Measurements from ENCODE around the gene TWF2.
A peak's percentile ranks its signal among the peaks of the same experiment; 100 is the strongest.

TWF2 gene

DNA sequence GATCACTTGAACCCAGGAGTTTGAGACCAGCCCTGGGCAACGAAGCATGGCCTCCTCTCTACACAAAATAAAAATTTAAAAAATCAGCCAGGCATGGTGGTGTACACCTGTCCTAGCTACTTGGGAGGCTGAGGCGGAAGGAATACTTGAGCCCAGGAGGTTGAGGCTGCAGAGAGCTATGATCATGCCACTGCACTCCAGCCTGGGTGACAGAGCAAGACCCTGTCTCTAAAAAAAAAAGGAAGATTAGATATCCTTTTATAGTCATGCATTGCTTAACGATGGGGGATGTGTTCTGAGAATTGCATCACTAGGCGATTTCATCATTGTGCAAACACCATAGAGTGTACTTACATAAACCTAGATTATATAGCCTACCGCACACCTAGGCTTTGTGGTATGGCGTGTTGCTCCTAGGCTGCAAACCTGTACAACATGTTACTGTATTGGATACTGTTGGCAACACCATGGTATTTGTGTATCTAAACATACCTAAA is 28.4 kb downstream of the TWF2 start:
- H3K27me3 ChIP-seq (ENCODE audit: insufficient read depth, poor library complexity, severe bottlenecking), result no peaks in the 10 kb centered on the region
- DNase-seq (ENCODE audit: low read depth in 1 of 2, low spot score in 1 of 2), result peak; percentile 90 to 95
- H3K4me3 ChIP-seq (replicated peaks; ENCODE audit: insufficient read depth, low read length), result no peak overlapping the region
- peak overlapping the region; percentile 66 for H3K27ac ChIP-seq (replicated peaks)
- TF ChIP-seq, protein P1, sequence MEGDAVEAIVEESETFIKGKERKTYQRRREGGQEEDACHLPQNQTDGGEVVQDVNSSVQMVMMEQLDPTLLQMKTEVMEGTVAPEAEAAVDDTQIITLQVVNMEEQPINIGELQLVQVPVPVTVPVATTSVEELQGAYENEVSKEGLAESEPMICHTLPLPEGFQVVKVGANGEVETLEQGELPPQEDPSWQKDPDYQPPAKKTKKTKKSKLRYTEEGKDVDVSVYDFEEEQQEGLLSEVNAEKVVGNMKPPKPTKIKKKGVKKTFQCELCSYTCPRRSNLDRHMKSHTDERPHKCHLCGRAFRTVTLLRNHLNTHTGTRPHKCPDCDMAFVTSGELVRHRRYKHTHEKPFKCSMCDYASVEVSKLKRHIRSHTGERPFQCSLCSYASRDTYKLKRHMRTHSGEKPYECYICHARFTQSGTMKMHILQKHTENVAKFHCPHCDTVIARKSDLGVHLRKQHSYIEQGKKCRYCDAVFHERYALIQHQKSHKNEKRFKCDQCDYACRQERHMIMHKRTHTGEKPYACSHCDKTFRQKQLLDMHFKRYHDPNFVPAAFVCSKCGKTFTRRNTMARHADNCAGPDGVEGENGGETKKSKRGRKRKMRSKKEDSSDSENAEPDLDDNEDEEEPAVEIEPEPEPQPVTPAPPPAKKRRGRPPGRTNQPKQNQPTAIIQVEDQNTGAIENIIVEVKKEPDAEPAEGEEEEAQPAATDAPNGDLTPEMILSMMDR (IDR thresholded peaks at IDR 0.05; ENCODE audit: insufficient read depth, low read length), result no peak
- no peak; the same call in 1 of the 2 replicates for TF ChIP-seq SPI1 (IDR thresholded peaks at IDR 0.05; ENCODE audit: borderline replicate concordance, low read depth)
- TF ChIP-seq POLR2AphosphoS5 (IDR thresholded peaks at IDR 0.05; ENCODE audit: low read depth), result peak; percentile 41; the same call in 1 of the 2 replicates
- TF ChIP-seq, protein P2, sequence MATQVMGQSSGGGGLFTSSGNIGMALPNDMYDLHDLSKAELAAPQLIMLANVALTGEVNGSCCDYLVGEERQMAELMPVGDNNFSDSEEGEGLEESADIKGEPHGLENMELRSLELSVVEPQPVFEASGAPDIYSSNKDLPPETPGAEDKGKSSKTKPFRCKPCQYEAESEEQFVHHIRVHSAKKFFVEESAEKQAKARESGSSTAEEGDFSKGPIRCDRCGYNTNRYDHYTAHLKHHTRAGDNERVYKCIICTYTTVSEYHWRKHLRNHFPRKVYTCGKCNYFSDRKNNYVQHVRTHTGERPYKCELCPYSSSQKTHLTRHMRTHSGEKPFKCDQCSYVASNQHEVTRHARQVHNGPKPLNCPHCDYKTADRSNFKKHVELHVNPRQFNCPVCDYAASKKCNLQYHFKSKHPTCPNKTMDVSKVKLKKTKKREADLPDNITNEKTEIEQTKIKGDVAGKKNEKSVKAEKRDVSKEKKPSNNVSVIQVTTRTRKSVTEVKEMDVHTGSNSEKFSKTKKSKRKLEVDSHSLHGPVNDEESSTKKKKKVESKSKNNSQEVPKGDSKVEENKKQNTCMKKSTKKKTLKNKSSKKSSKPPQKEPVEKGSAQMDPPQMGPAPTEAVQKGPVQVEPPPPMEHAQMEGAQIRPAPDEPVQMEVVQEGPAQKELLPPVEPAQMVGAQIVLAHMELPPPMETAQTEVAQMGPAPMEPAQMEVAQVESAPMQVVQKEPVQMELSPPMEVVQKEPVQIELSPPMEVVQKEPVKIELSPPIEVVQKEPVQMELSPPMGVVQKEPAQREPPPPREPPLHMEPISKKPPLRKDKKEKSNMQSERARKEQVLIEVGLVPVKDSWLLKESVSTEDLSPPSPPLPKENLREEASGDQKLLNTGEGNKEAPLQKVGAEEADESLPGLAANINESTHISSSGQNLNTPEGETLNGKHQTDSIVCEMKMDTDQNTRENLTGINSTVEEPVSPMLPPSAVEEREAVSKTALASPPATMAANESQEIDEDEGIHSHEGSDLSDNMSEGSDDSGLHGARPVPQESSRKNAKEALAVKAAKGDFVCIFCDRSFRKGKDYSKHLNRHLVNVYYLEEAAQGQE (IDR thresholded peaks at IDR 0.05; ENCODE audit: insufficient replicate concordance, low read depth), result peak; percentile 46

DNA sequence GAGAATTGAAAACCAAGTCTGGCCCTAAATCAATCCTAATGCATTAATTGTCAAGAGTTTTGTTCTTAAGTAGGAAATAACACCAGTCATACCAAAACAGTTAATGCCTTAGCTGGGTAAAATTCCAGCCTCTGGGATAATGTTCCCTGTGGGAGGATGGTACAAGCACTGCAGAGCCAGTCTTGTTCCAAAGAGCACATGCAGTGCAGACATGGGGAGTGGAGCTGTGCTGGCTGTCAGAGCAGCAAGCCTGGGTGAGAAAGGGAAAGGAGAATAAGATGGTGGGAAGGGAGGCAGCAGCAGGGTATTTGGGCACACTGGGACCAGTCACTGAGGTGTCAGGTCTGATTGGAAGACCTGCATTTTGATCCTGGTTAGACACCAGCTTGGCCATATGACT is 28.9 kb downstream of the TWF2 start:
- no peak for TF ChIP-seq POLR2AphosphoS5 (IDR thresholded peaks at IDR 0.05; ENCODE audit: low read depth)
- TF ChIP-seq, protein P1 (IDR thresholded peaks at IDR 0.05; ENCODE audit: insufficient read depth, low read length), result no peak
- TF ChIP-seq SPI1 (IDR thresholded peaks at IDR 0.05; ENCODE audit: borderline replicate concordance, low read depth), result no peak
- no peak for TF ChIP-seq GABPA (IDR thresholded peaks at IDR 0.05; ENCODE audit: low read depth)
- TF ChIP-seq, protein P2 (IDR thresholded peaks at IDR 0.05; ENCODE audit: insufficient replicate concordance, low read depth), result no peak
- no peak for DNase-seq (ENCODE audit: low read depth in 1 of 2, low spot score in 1 of 2)
- H3K27me3 ChIP-seq (ENCODE audit: insufficient read depth, poor library complexity, severe bottlenecking), result no peaks in the 10 kb centered on the region
- H3K4me3 ChIP-seq (replicated peaks; ENCODE audit: insufficient read depth, low read length), result no peak overlapping the region
- peak overlapping the region; percentile 66 for H3K27ac ChIP-seq (replicated peaks)

DNA sequence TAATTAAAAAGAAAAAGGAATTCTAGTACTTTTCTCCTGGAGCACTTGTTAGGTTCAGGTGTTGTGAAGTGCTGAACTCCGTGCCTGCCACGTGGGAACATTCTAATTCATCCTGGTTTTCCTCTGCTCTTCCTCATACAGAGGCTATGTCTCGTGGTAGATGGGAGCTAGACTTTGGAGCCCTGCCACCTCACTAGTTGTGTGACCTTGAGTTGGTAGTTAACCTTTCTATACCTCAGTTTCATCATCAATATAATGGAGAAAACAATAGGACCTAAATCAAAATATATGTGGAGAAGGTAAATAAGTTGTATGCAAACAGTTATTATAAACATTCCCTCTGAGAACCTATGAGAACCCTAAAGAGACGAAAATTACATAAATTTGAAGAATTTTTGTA is 30.4 kb downstream of the TWF2 start:
- TF ChIP-seq, protein P2 (IDR thresholded peaks at IDR 0.05; ENCODE audit: insufficient replicate concordance, low read depth), result no peak
- TF ChIP-seq SPI1 (IDR thresholded peaks at IDR 0.05; ENCODE audit: borderline replicate concordance, low read depth) (no peak), POLR2AphosphoS5 (IDR thresholded peaks at IDR 0.05; ENCODE audit: low read depth) (no peak), GABPA (IDR thresholded peaks at IDR 0.05; ENCODE audit: low read depth) (no peak)
- TF ChIP-seq, protein P1 (IDR thresholded peaks at IDR 0.05; ENCODE audit: insufficient read depth, low read length), result no peak
- Histone ChIP-seq H3K4me3 (replicated peaks; ENCODE audit: insufficient read depth, low read length) (no peak overlapping the region), H3K27ac (replicated peaks) (peak overlapping the region; percentile 66; the same call in 1 of the 2 replicates), H3K27me3 (ENCODE audit: insufficient read depth, poor library complexity, severe bottlenecking) (no peaks in the 10 kb centered on the region)
- DNase-seq (ENCODE audit: low read depth in 1 of 2, low spot score in 1 of 2), result no peak
